NT2/D1 (cell line): ENCODE measurements around the gene CIB1.

Experiments
- SUZ12 ChIP-seq: IDR thresholded peaks from 2 replicates; pipeline ENCODE4 v1.6.1; 2011; ENCODE audit not compliant: insufficient read length, insufficient read depth; ENCODE audit errors: extremely low read depth
- YY1 ChIP-seq: IDR thresholded peaks from 2 replicates; pipeline ENCODE4 v1.6.1; 2011; ENCODE audit not compliant: insufficient read length, insufficient read depth
- ZNF274 ChIP-seq: IDR thresholded peaks from 2 replicates; pipeline ENCODE4 v1.6.1; 2011; ENCODE audit warnings: mild to moderate bottlenecking, low read depth, low read length

GRCh38 chr15:90184786-90185704 is 48.7 kb downstream of the CIB1 start:
- TF ChIP-seq YY1 = no peak
- no peak for TF ChIP-seq SUZ12
- TF ChIP-seq ZNF274 = no peak
